ENCODE data around the gene FARSA. TPM values are rescaled to one million over a fixed set of nuclear protein-coding genes. Genes with fewer than 3 reads are reported as not detected.

The FARSA gene
- total RNA-seq, 1 donor from 2014 or later, result 55.6 TPM

DNA sequence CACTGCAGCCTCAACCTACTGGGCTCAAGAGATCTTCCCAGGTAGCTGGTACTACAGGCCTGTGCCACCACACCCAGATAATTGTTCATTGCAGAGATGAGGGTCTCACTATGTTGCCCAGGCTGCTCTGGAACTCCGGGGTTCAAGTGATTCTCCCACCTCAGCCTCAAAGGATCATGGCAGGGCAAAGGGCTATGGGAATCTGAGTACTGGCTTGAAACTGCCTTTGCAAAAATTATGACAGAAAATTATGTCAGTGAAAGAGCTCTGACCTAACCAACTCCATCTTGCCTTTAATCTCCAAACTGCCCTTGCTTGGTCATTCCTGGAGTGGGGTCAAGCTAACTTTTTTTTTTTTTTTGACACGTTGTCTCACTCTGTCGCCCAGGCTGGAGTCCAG, 50.9 kb downstream of the FARSA start:
- H3K9me3 Mint-ChIP-seq (ENCODE audit: unreplicated experiment), result no peaks in the 10 kb centered on the region
- H3K36me3 Mint-ChIP-seq (ENCODE audit: unreplicated experiment), result peaks cover 8% of the 10 kb centered on the region
- DNase-seq (ENCODE audit: extremely low spot score, unreplicated experiment), result no peak
- H3K4me1 Mint-ChIP-seq (ENCODE audit: unreplicated experiment), result peaks cover 15% of the 10 kb centered on the region
- peaks cover 20% of the 10 kb centered on the region for H3K27me3 Mint-ChIP-seq (ENCODE audit: unreplicated experiment)
- H3K4me3 Mint-ChIP-seq (ENCODE audit: unreplicated experiment), result peak overlapping the region; percentile 83
- TF ChIP-seq, protein P1, sequence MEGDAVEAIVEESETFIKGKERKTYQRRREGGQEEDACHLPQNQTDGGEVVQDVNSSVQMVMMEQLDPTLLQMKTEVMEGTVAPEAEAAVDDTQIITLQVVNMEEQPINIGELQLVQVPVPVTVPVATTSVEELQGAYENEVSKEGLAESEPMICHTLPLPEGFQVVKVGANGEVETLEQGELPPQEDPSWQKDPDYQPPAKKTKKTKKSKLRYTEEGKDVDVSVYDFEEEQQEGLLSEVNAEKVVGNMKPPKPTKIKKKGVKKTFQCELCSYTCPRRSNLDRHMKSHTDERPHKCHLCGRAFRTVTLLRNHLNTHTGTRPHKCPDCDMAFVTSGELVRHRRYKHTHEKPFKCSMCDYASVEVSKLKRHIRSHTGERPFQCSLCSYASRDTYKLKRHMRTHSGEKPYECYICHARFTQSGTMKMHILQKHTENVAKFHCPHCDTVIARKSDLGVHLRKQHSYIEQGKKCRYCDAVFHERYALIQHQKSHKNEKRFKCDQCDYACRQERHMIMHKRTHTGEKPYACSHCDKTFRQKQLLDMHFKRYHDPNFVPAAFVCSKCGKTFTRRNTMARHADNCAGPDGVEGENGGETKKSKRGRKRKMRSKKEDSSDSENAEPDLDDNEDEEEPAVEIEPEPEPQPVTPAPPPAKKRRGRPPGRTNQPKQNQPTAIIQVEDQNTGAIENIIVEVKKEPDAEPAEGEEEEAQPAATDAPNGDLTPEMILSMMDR (IDR thresholded peaks at IDR 0.05), result no peak
- no peak overlapping the region for H3K27ac Mint-ChIP-seq (ENCODE audit: unreplicated experiment)

DNA sequence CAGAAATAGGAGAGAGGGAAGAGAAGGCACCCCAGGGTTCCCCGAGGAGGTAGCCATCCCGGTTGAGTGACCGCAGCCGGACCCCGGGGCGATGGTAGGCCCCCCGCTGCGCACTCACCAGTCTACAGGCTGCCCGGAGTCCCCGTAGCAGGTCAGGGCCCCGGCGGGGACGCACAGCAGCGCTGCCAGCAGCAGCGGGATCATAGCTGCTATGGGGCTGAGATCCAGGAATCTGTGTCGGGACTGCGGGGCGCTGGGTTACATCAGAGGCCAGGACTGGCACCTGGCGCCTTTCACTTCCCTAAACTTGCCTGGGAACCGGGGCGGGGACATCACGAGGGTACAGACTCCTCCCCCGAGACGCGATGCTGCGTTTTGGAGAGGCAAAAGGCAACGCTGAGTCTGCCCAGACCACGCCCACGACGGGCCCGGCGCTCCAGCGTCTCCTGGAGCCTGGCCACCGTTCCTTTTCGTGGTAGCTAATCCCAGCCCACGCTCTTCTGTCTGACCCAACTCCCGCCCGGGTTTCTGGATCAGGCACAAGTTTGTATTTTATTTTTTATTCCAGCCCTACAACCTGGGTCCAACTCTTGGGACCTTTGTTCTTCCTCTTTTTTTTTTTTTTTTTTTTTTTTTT, 52.2 kb downstream of the FARSA start, which contains the start of gene DNASE2:
Gene DNASE2, minus strand, starts transcription at position 278 of the 637 bp plus-strand sequence. Its CDS starts 74 bp downstream, at position 204.
- DNase-seq (ENCODE audit: extremely low spot score, unreplicated experiment), result peak; percentile 95
- Mint-ChIP-seq H3K27me3 (ENCODE audit: unreplicated experiment) (peaks cover 11% of the 10 kb centered on the region), H3K4me3 (ENCODE audit: unreplicated experiment) (peak within 1 kb of the TSS; percentile 83), H3K36me3 (ENCODE audit: unreplicated experiment) (peaks cover 8% of the 10 kb centered on the region), H3K4me1 (ENCODE audit: unreplicated experiment) (peaks cover 15% of the 10 kb centered on the region), H3K9me3 (ENCODE audit: unreplicated experiment) (no peaks in the 10 kb centered on the region), H3K27ac (ENCODE audit: unreplicated experiment) (peak within 1 kb of the TSS; percentile 86)
- TF ChIP-seq, protein P1 (IDR thresholded peaks at IDR 0.05), result no peak

- H3K4me1 Mint-ChIP-seq (ENCODE audit: unreplicated experiment), result peaks cover 15% of the 10 kb centered on the region
- peak overlapping the region; percentile 86 for H3K27ac Mint-ChIP-seq (ENCODE audit: unreplicated experiment)
- peak overlapping the region; percentile 83 for H3K4me3 Mint-ChIP-seq (ENCODE audit: unreplicated experiment)
- DNase-seq (ENCODE audit: extremely low spot score, unreplicated experiment), result no peak
- no peaks in the 10 kb centered on the region for H3K9me3 Mint-ChIP-seq (ENCODE audit: unreplicated experiment)
- H3K27me3 Mint-ChIP-seq (ENCODE audit: unreplicated experiment), result peaks cover 9% of the 10 kb centered on the region
- TF ChIP-seq, protein P1 (IDR thresholded peaks at IDR 0.05), result no peak
- peaks cover 8% of the 10 kb centered on the region for H3K36me3 Mint-ChIP-seq (ENCODE audit: unreplicated experiment)
Measured at GRCh38 chr19:12880551-12881171, 52.9 kb downstream of the FARSA start.

DNA sequence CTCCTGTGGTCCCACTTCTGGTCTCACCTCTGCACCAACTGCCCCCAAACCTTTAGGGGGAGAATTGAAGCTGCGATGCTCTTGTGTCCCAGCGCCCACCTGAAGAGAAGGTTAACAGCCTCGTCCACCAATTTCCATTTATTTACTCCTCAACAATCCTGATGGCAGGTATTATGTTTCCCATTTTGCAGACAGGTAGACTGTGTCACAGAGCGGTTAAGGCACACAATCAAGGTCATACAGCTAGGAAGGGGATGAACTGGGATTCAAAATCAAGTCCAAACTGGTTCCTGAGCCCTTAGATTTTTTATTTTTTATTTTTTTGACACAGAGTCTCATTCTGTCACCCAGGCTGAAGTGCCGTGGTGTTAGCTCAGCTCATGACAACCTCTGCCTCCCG, 58.4 kb downstream of the FARSA start:
- H3K27ac Mint-ChIP-seq (ENCODE audit: unreplicated experiment), result no peak overlapping the region

More for the DNA sequence above, 58.4 kb downstream of the FARSA start:
- TF ChIP-seq, protein P1 (IDR thresholded peaks at IDR 0.05), result no peak
- Mint-ChIP-seq H3K27me3 (ENCODE audit: unreplicated experiment) (no peaks in the 10 kb centered on the region), H3K4me1 (ENCODE audit: unreplicated experiment) (no peaks in the 10 kb centered on the region), H3K36me3 (ENCODE audit: unreplicated experiment) (peaks cover 20% of the 10 kb centered on the region), H3K9me3 (ENCODE audit: unreplicated experiment) (no peaks in the 10 kb centered on the region), H3K4me3 (ENCODE audit: unreplicated experiment) (no peak overlapping the region)
- DNase-seq (ENCODE audit: extremely low spot score, unreplicated experiment), result no peak

Measured in osteocyte (in vitro differentiated cells).